Suprapubic skin (tissue), 4 donors: ENCODE data around the gene NGF. TPM values are rescaled to one million over a fixed set of nuclear protein-coding genes. Genes with fewer than 3 reads are reported as not detected.

ENCODE experiments used
- DNase-seq, 2 donors: peaks; one replicate each; pipeline ENCODE4 v3.0.0-alpha.2; 2019; ENCODE audit warnings: low spot score in 2 of 2
- H3K27ac ChIP-seq: fragments of 200-600 bp; sonication (generic); one replicate; pipeline ENCODE4 v1.5.1; 2019
- H3K27me3 ChIP-seq: fragments of 200-600 bp; sonication (generic); one replicate; pipeline ENCODE4 v1.5.1; 2019
- H3K36me3 ChIP-seq: fragments of 200-600 bp; sonication (generic); one replicate; pipeline ENCODE4 v1.5.1; 2019
- H3K4me1 ChIP-seq: fragments of 200-600 bp; sonication (generic); one replicate; pipeline ENCODE4 v1.5.1; 2019
- H3K4me3 ChIP-seq: fragments of 200-600 bp; sonication (generic); one replicate; pipeline ENCODE4 v1.5.1; 2019; ENCODE audit warnings: mild to moderate bottlenecking
- H3K9me3 ChIP-seq: fragments of 200-600 bp; sonication (generic); one replicate; pipeline ENCODE4 v1.5.1; 2019
- EP300 ChIP-seq: sonication (generic); formaldehyde crosslinking; IDR thresholded peaks from one replicate; pipeline ENCODE4 v1.6.1; 2017; ENCODE audit warnings: antibody characterized with exemption
- POLR2A ChIP-seq, 2 donors: fragments of 450-650 bp; IDR thresholded peaks; one replicate each; pipeline ENCODE4 v1.6.1; 2017; ENCODE audit warnings: antibody characterized with exemption in 2 of 2, mild to moderate bottlenecking in 2 of 2, moderate library complexity in 2 of 2
- POLR2AphosphoS5 ChIP-seq, 3 donors: sonication (generic); formaldehyde crosslinking; IDR thresholded peaks; one replicate each; pipeline ENCODE4 v1.6.1; 2017; ENCODE audit warnings: antibody characterized with exemption in 3 of 3
- WGBS: methylation state at CpG from one replicate; pipeline ENCODE4 v1.1.5; 2018; 5-methylcytosine and 5-hydroxymethylcytosine counted together
- total RNA-seq, 4 donors: library from RNA; depleted of rRNA; stranded (reverse); fragments of >200 nt; gene quantifications; one replicate each; pipeline ENCODE4 v1.1.0, GENCODE V29; 2016
- TF ChIP-seq, protein P1 (sequence below), 2 donors: fragments of 200-600 bp in 1 of 2; fragments of 450-650 bp in 1 of 2; sonication (generic) in 1 of 2; IDR thresholded peaks; one replicate each; pipeline ENCODE4 v1.5.1; 2016 to 2019; ENCODE audit warnings: antibody characterized with exemption in 2 of 2, mild to moderate bottlenecking in 1 of 2, moderate library complexity in 1 of 2

Gene NGF
- total RNA-seq, 4 donors from 2014 or later, result 0.80 TPM; not detected in 3

DNA sequence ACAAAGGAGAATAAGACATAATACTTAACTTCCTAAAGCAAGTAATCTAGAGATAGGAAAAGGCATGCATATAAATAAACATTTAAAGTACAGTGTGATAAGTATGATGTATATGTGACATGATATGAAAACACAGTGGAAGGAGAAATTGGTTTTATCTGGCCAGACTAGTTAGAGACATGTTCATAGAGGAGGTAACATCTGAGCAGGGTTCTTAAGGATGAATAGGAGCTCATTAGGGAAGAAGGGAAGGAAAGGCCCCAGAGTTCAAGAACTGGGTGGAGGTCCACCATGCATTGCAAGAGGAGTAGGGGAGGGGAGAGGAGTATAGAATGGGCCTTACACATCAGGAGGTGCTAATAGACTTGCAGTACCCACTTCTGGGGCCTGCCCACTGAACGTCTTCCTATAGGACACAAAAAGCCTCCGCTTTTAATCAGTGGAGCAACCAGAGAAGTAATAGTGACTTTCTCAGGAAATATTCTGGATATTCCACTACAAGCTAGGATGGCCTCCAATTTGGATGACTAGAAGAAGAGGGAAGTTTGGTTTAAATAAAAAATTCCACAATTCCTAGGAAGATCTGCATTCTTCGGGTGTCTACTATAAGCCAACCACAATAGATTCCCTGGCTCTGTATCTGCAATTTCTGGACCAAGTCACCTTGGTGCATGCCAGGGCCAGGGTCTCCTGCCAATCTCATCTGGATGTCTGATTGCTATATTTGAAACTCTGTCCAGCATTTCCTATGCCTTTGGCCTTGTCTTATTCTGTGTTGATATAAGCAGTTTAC is 41.9 kb downstream of the NGF start:
- TF ChIP-seq, protein P1, sequence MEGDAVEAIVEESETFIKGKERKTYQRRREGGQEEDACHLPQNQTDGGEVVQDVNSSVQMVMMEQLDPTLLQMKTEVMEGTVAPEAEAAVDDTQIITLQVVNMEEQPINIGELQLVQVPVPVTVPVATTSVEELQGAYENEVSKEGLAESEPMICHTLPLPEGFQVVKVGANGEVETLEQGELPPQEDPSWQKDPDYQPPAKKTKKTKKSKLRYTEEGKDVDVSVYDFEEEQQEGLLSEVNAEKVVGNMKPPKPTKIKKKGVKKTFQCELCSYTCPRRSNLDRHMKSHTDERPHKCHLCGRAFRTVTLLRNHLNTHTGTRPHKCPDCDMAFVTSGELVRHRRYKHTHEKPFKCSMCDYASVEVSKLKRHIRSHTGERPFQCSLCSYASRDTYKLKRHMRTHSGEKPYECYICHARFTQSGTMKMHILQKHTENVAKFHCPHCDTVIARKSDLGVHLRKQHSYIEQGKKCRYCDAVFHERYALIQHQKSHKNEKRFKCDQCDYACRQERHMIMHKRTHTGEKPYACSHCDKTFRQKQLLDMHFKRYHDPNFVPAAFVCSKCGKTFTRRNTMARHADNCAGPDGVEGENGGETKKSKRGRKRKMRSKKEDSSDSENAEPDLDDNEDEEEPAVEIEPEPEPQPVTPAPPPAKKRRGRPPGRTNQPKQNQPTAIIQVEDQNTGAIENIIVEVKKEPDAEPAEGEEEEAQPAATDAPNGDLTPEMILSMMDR (IDR thresholded peaks at IDR 0.05), result no peak
- TF ChIP-seq POLR2A (IDR thresholded peaks at IDR 0.05) (no peak), EP300 (no peak), POLR2AphosphoS5 (IDR thresholded peaks at IDR 0.05) (no peak)
- Histone ChIP-seq H3K36me3 (no peaks in the 10 kb centered on the region), H3K9me3 (no peaks in the 10 kb centered on the region), H3K4me1 (peaks cover 21% of the 10 kb centered on the region), H3K27ac (no peak overlapping the region), H3K4me3 (no peak overlapping the region), H3K27me3 (no peaks in the 10 kb centered on the region)
- DNase-seq, result no peak
- WGBS, result 65% methylated on average over 3 of the region's 3 CpGs

DNA sequence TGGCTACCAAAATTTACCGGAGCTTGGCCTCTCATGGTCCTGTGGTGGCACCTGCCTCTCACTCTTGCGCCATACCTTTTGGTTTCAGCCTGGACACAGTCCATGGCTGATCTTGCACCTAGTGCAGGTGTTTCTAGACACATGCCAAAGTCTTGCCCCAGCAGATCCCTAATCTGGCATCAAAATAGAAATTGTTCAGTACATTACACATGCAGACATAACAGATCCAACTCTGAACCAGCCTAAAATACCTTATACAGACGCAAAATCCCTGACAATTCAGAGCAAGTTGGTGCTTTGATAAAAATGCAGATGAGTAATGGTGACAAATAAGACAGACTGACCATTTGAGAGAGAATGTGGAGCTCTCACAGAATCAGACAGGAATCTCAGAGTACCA is 44.1 kb downstream of the NGF start:
- H3K4me3 ChIP-seq, result no peak overlapping the region
- TF ChIP-seq, protein P1 (IDR thresholded peaks at IDR 0.05), result no peak
- TF ChIP-seq POLR2A (IDR thresholded peaks at IDR 0.05) (no peak), POLR2AphosphoS5 (IDR thresholded peaks at IDR 0.05) (no peak), EP300 (no peak)
- H3K4me1 ChIP-seq, result peaks cover 9% of the 10 kb centered on the region
- no peak for DNase-seq
- 59% methylated on average over 3 of the region's 3 CpGs for WGBS
- H3K9me3 ChIP-seq, result no peaks in the 10 kb centered on the region
- H3K27me3 ChIP-seq, result no peaks in the 10 kb centered on the region
- no peaks in the 10 kb centered on the region for H3K36me3 ChIP-seq
- H3K27ac ChIP-seq, result no peak overlapping the region

DNA sequence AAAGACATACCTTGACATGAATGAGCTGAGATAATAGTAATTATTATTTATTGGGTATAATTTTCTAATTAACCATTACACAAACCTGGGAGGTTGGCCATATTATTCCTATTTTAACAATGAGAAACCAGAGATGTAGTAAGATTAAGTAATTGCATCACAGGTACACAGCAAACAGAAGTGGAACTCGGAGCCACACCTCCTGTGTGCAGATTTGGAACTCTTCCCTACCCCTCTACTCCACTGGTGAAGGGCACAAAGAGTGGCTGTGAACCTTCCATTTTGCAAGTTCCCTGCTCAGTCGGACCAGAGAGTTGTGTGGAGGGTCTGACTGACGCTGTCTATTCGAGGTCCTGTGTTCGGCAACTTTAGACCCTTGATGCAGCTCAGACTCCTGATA is 45.0 kb downstream of the NGF start:
- Histone ChIP-seq H3K9me3 (no peaks in the 10 kb centered on the region), H3K27ac (no peak overlapping the region), H3K36me3 (no peaks in the 10 kb centered on the region), H3K4me3 (no peak overlapping the region), H3K4me1 (peaks cover 9% of the 10 kb centered on the region), H3K27me3 (no peaks in the 10 kb centered on the region)
- 82% methylated on average over 4 of the region's 5 CpGs for WGBS
- no peak for DNase-seq
- TF ChIP-seq EP300 (no peak), POLR2A (IDR thresholded peaks at IDR 0.05) (no peak), POLR2AphosphoS5 (IDR thresholded peaks at IDR 0.05) (no peak)
- TF ChIP-seq, protein P1 (IDR thresholded peaks at IDR 0.05), result no peak

DNA sequence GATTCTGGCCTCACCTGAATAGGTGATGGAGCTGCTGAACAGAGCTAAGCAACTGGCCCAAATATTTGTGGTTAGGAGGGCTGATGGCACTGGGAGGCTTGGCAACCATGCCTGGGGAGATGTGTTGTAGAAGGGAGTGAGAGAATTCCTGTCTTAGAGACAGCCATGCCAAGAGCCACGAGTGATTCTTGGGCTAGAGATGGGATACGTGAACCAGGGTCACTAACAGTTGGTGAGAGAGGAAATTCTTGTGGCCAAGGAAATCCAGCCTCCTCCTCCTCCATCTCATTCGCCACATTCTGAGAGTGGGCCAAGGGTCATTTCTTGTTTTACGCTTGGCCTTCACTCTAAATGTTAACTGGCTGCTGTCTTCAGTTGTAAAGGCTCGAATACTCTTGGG is 46.3 kb downstream of the NGF start:
- DNase-seq, result no peak
- H3K36me3 ChIP-seq, result no peaks in the 10 kb centered on the region
- TF ChIP-seq POLR2AphosphoS5 (IDR thresholded peaks at IDR 0.05) (no peak), POLR2A (IDR thresholded peaks at IDR 0.05) (no peak), EP300 (no peak)
- TF ChIP-seq, protein P1 (IDR thresholded peaks at IDR 0.05), result no peak

DNA sequence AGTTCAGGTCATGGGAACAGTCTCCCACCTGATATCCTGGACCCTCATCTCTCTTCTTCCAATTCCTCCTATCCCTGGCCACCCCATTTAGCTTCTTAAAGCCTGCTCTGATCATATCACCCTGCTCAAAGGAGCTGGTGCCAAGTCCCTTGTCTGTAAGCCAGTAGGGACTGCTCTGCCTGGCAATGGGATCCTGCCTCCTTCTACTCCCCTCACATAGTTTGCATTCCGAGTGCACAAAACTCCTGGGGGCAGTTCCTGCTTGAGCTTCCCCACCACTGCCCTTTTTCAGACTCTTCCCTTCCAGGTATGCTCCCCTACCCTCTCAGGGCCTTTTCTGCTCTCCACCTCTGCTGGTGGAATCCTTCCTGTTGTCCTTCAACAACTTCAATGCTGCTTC is 48.1 kb downstream of the NGF start:
- peaks cover 9% of the 10 kb centered on the region for H3K4me1 ChIP-seq
- no peaks in the 10 kb centered on the region for H3K9me3 ChIP-seq
- H3K27me3 ChIP-seq, result no peaks in the 10 kb centered on the region
- no peak overlapping the region for H3K27ac ChIP-seq
- 46% methylated on average over 1 of the region's 1 CpG for WGBS
- no peak overlapping the region for H3K4me3 ChIP-seq
- H3K36me3 ChIP-seq, result no peaks in the 10 kb centered on the region
- DNase-seq, result no peak
- no peak for TF ChIP-seq EP300
- TF ChIP-seq, protein P1 (IDR thresholded peaks at IDR 0.05), result no peak
- no peak for TF ChIP-seq POLR2A (IDR thresholded peaks at IDR 0.05)
- no peak for TF ChIP-seq POLR2AphosphoS5 (IDR thresholded peaks at IDR 0.05)

More for the DNA sequence above, 46.3 kb downstream of the NGF start:
- Histone ChIP-seq H3K9me3 (no peaks in the 10 kb centered on the region), H3K27me3 (no peaks in the 10 kb centered on the region), H3K27ac (no peak overlapping the region), H3K4me1 (peaks cover 9% of the 10 kb centered on the region), H3K4me3 (no peak overlapping the region)
- 82% methylated on average over 5 of the region's 5 CpGs for WGBS
